H1 (cell line): ENCODE results near the gene DENND6B. TPM values are rescaled to one million over a fixed set of nuclear protein-coding genes. Genes with fewer than 3 reads are reported as not detected.

Source experiments
- CHD7 ChIP-seq: fragments of 300-600 bp; sonication (generic); IDR thresholded peaks from 2 replicates; pipeline ENCODE4 v1.7.1; 2012; ENCODE audit warnings: low read length, moderate library complexity, mild to moderate bottlenecking, inconsistent platforms; ENCODE audit not compliant: insufficient replicate concordance
- polyA plus RNA-seq, 7 experiments: library from polyadenylated mRNA; depleted of rRNA in 3 of 7; stranded (reverse) in 5 of 7; unstranded in 2 of 7; fragments of >200 nt in 5 of 7; fragments of 200-250 nt in 2 of 7; gene quantifications; 1 replicate in 5 of 7; 2 replicates in 1 of 7; 4 replicates in 1 of 7; pipeline versions ENCODE4 v1.2.1 to v1.2.3, GENCODE V29; 2011 to 2013; ENCODE audit warnings: missing spikeins in 2 of 7, mixed read lengths in 2 of 7
- total RNA-seq: library from RNA; stranded (reverse); fragmentation: NEBNext Ultra II Directional; extraction: Animal tissue kit (Norgen Biotek cat#: 25700); gene quantifications from 2 replicates; pipeline ENCODE4 v1.2.1, GENCODE V29; 2021

DENND6B gene
- total and polyA plus RNA-seq, 2 of the 8 experiments (the other 6 are each of a cell fraction or from before 2014, with no cell fraction given) = 1.1 to 1.9 TPM

GRCh38 chr22:50289151-50289941 is 37.5 kb downstream of the DENND6B start (continued):
- TF ChIP-seq CHD7 = no peak
